Stimulated activated naive CD8-positive, alpha-beta T cell treated with anti-CD3 and anti-CD28 coated beads, Interleukin-15, amount 100 ng/mL, for 72 hours (primary cell): ENCODE measurements around the gene CIP2A.

Experiments used
- ATAC-seq: fragments of 150-1000 bp; cut with Tn5 transposase; 2 replicates; pipeline ENCODE4 v1.10.0; 2021; ENCODE audit warnings: mild to moderate bottlenecking, moderate library complexity
- DNase-seq, 2 donors: peaks; one replicate each; pipeline ENCODE4 v3.0.0; 2021 to 2022
- H3K27ac Mint-ChIP-seq, 2 donors: one replicate each; pipeline ENCODE4 v1.8.0; 2022; ENCODE audit warnings: mild to moderate bottlenecking in 2 of 2, mixed read lengths in 2 of 2, moderate library complexity in 2 of 2
- H3K27me3 Mint-ChIP-seq: one replicate; pipeline ENCODE4 v1.8.0; 2022; ENCODE audit warnings: mixed read lengths
- H3K4me1 Mint-ChIP-seq: one replicate; pipeline ENCODE4 v1.8.0; 2022; ENCODE audit warnings: mild to moderate bottlenecking, mixed read lengths
- H3K4me3 Mint-ChIP-seq, 2 donors: one replicate each; pipeline ENCODE4 v1.8.0; 2022; ENCODE audit warnings: mild to moderate bottlenecking in 2 of 2, mixed read lengths in 2 of 2, moderate library complexity in 1 of 2
- H3K9me3 Mint-ChIP-seq, 2 donors: one replicate each; pipeline ENCODE4 v1.8.0; 2022; ENCODE audit warnings: mixed read lengths in 2 of 2

CIP2A gene

GRCh38 chr3:108546247-108546646, 43.0 kb downstream of the CIP2A start:
- Mint-ChIP-seq H3K9me3 (no peaks in the 10 kb centered on the region), H3K4me3 (no peak overlapping the region)

GRCh38 chr3:108538083-108538482, 51.2 kb downstream of the CIP2A start:
- Mint-ChIP-seq H3K27ac (no peak overlapping the region), H3K4me1 (no peaks in the 10 kb centered on the region), H3K27me3 (no peaks in the 10 kb centered on the region), H3K4me3 (no peak overlapping the region), H3K9me3 (no peaks in the 10 kb centered on the region)
- ATAC-seq (no peak), DNase-seq (no peak)

More at GRCh38 chr3:108546247-108546646, 43.0 kb downstream of the CIP2A start:
- Mint-ChIP-seq H3K4me1 (peaks cover 5% of the 10 kb centered on the region), H3K27me3 (no peaks in the 10 kb centered on the region), H3K27ac (no peak overlapping the region)
- ATAC-seq (no peak), DNase-seq (no peak)

- ATAC-seq: no peak
- Mint-ChIP-seq H3K9me3 (no peaks in the 10 kb centered on the region), H3K27ac (no peak overlapping the region), H3K4me3 (no peak overlapping the region), H3K27me3 (peaks cover 41% of the 10 kb centered on the region), H3K4me1 (no peaks in the 10 kb centered on the region)
- DNase-seq: no peak
These were observed 60.6 kb downstream of the CIP2A start for GRCh38 chr3:108528459-108529252.

GRCh38 chr3:108527817-108528216, 61.4 kb downstream of the CIP2A start:
- Mint-ChIP-seq H3K27me3 (peaks cover 40% of the 10 kb centered on the region), H3K27ac (no peak overlapping the region), H3K4me1 (no peaks in the 10 kb centered on the region), H3K4me3 (no peak overlapping the region), H3K9me3 (no peaks in the 10 kb centered on the region)
- DNase-seq: no peak
- no peak for ATAC-seq

GRCh38 chr3:108527109-108527508, 62.1 kb downstream of the CIP2A start:
- no peak for ATAC-seq
- peak overlapping the region in 1 of 2 donors; percentile 79 for H3K27ac Mint-ChIP-seq
- DNase-seq: no peak
- no peaks in the 10 kb centered on the region for H3K9me3 Mint-ChIP-seq
- no peak overlapping the region for H3K4me3 Mint-ChIP-seq
- H3K4me1 Mint-ChIP-seq: no peaks in the 10 kb centered on the region
- peaks cover 33% of the 10 kb centered on the region for H3K27me3 Mint-ChIP-seq

- no peaks in the 10 kb centered on the region for H3K9me3 Mint-ChIP-seq
- no peaks in the 10 kb centered on the region for H3K4me1 Mint-ChIP-seq
- H3K27ac Mint-ChIP-seq: no peak overlapping the region
- DNase-seq: no peak
- H3K27me3 Mint-ChIP-seq: peaks cover 27% of the 10 kb centered on the region
- no peak for ATAC-seq
- no peak overlapping the region for H3K4me3 Mint-ChIP-seq
These were observed 63.3 kb downstream of the CIP2A start for GRCh38 chr3:108525971-108526370.

GRCh38 chr3:108525256-108525655, 64.0 kb downstream of the CIP2A start:
- Mint-ChIP-seq H3K9me3 (no peaks in the 10 kb centered on the region), H3K27me3 (peaks cover 20% of the 10 kb centered on the region), H3K4me1 (no peaks in the 10 kb centered on the region), H3K27ac (no peak overlapping the region), H3K4me3 (no peak overlapping the region)
- ATAC-seq (no peak), DNase-seq (no peak)

- no peak overlapping the region for H3K27ac Mint-ChIP-seq
- H3K27me3 Mint-ChIP-seq: peaks cover 13% of the 10 kb centered on the region
- H3K4me3 Mint-ChIP-seq: no peak overlapping the region
- ATAC-seq (no peak), DNase-seq (no peak)
- H3K9me3 Mint-ChIP-seq: no peaks in the 10 kb centered on the region
- H3K4me1 Mint-ChIP-seq: no peaks in the 10 kb centered on the region
These were observed 64.7 kb downstream of the CIP2A start for GRCh38 chr3:108524537-108524936.

- no peaks in the 10 kb centered on the region for H3K4me1 Mint-ChIP-seq
- DNase-seq: no peak
- no peaks in the 10 kb centered on the region for H3K27me3 Mint-ChIP-seq
- ATAC-seq: no peak
- no peaks in the 10 kb centered on the region for H3K9me3 Mint-ChIP-seq
- no peak overlapping the region for H3K27ac Mint-ChIP-seq
- H3K4me3 Mint-ChIP-seq: no peak overlapping the region
These were observed 70.3 kb downstream of the CIP2A start for GRCh38 chr3:108518895-108519294.

- ATAC-seq (no peak), DNase-seq (no peak)
- Mint-ChIP-seq H3K4me1 (no peaks in the 10 kb centered on the region), H3K9me3 (no peaks in the 10 kb centered on the region), H3K27me3 (no peaks in the 10 kb centered on the region), H3K4me3 (no peak overlapping the region), H3K27ac (no peak overlapping the region)
These were observed 72.4 kb downstream of the CIP2A start for GRCh38 chr3:108516881-108517280.

- H3K27ac Mint-ChIP-seq: no peak overlapping the region
- no peak for DNase-seq
- H3K4me1 Mint-ChIP-seq: no peaks in the 10 kb centered on the region
These were observed 75.3 kb downstream of the CIP2A start for GRCh38 chr3:108513961-108514360.

GRCh38 chr3:108512671-108513070, 76.6 kb downstream of the CIP2A start:
- DNase-seq: no peak
- ATAC-seq: no peak
- Mint-ChIP-seq H3K9me3 (no peaks in the 10 kb centered on the region), H3K4me3 (no peak overlapping the region), H3K27ac (no peak overlapping the region), H3K4me1 (no peaks in the 10 kb centered on the region), H3K27me3 (no peaks in the 10 kb centered on the region)

More at GRCh38 chr3:108513961-108514360, 75.3 kb downstream of the CIP2A start:
- Mint-ChIP-seq H3K4me3 (no peak overlapping the region), H3K27me3 (no peaks in the 10 kb centered on the region), H3K9me3 (no peaks in the 10 kb centered on the region)
- ATAC-seq: no peak

- no peaks in the 10 kb centered on the region for H3K9me3 Mint-ChIP-seq
- H3K4me3 Mint-ChIP-seq: no peak overlapping the region
- no peak overlapping the region for H3K27ac Mint-ChIP-seq
- DNase-seq (no peak), ATAC-seq (no peak)
- no peaks in the 10 kb centered on the region for H3K27me3 Mint-ChIP-seq
- no peaks in the 10 kb centered on the region for H3K4me1 Mint-ChIP-seq
These were observed 77.7 kb downstream of the CIP2A start for GRCh38 chr3:108511490-108511889.

- H3K27me3 Mint-ChIP-seq: no peaks in the 10 kb centered on the region
- H3K27ac Mint-ChIP-seq: no peak overlapping the region
- DNase-seq (no peak), ATAC-seq (no peak)
- no peaks in the 10 kb centered on the region for H3K9me3 Mint-ChIP-seq
- H3K4me3 Mint-ChIP-seq: no peak overlapping the region
- H3K4me1 Mint-ChIP-seq: no peaks in the 10 kb centered on the region
These were observed 78.2 kb downstream of the CIP2A start for GRCh38 chr3:108511055-108511454.

GRCh38 chr3:108510496-108510895, 78.7 kb downstream of the CIP2A start, which contains the start of gene MYH15:
Gene MYH15 (minus strand): TSS chr3:108510596. CDS start chr3:108510530, 66 bp downstream.
- Mint-ChIP-seq H3K4me3 (no peak within 1 kb of the TSS), H3K27me3 (no peaks in the 10 kb centered on the region)
- no peak for ATAC-seq

GRCh38 chr3:108509871-108510270, 79.4 kb downstream of the CIP2A start:
- Mint-ChIP-seq H3K4me1 (no peaks in the 10 kb centered on the region), H3K27me3 (no peaks in the 10 kb centered on the region), H3K9me3 (no peaks in the 10 kb centered on the region), H3K4me3 (no peak overlapping the region), H3K27ac (no peak overlapping the region)
- DNase-seq: no peak
- no peak for ATAC-seq

More at GRCh38 chr3:108510496-108510895, 78.7 kb downstream of the CIP2A start, which contains the start of gene MYH15:
- H3K9me3 Mint-ChIP-seq: no peaks in the 10 kb centered on the region
- no peak for DNase-seq
- H3K27ac Mint-ChIP-seq: no peak within 1 kb of the TSS
- no peaks in the 10 kb centered on the region for H3K4me1 Mint-ChIP-seq

GRCh38 chr3:108509263-108509662, 80.0 kb downstream of the CIP2A start:
- no peak overlapping the region for H3K4me3 Mint-ChIP-seq

More at GRCh38 chr3:108509263-108509662, 80.0 kb downstream of the CIP2A start:
- ATAC-seq (no peak), DNase-seq (no peak)
- no peak overlapping the region for H3K27ac Mint-ChIP-seq
- H3K9me3 Mint-ChIP-seq: no peaks in the 10 kb centered on the region
- H3K27me3 Mint-ChIP-seq: no peaks in the 10 kb centered on the region
- no peaks in the 10 kb centered on the region for H3K4me1 Mint-ChIP-seq
